ENCODE data around the gene LRP11. TPM values are rescaled to one million over a fixed set of nuclear protein-coding genes. Genes with fewer than 3 reads are reported as not detected.

The LRP11 gene
- total RNA-seq, 1 experiment from 2014 or later = 14.8 TPM

- no peak overlapping the region for H3K4ac ChIP-seq (ENCODE audit: low read depth, low read length)
- H4K20me1 ChIP-seq (ENCODE audit: control insufficient read depth, insufficient read depth, insufficient read length) = no peaks in the 10 kb centered on the region
- no peak overlapping the region for H3K23ac ChIP-seq (ENCODE audit: insufficient read length, low read depth, low read length)
- H4K5ac ChIP-seq (ENCODE audit: insufficient read length, low read depth, low read length) = no peak overlapping the region
- TF ChIP-seq CTCF (conservative IDR thresholded peaks at IDR 0.05) = no peak
- H4K8ac ChIP-seq (replicated peaks; ENCODE audit: insufficient read length, low read depth, low read length) = no peak overlapping the region
- no CpG with 5 or more reads among the region's 7 CpGs for WGBS (ENCODE audit: extremely low coverage, insufficient read length, low lambda C conversion rate)
- no peaks in the 10 kb centered on the region for H3K27me3 Mint-ChIP-seq (ENCODE audit: low read depth)
- H3K4me2 ChIP-seq (ENCODE audit: insufficient read depth, insufficient read length, low read length) = no peak overlapping the region
- no peak overlapping the region for H3K18ac ChIP-seq (ENCODE audit: insufficient read length, low read depth, low read length)
- no peak overlapping the region for H2AK5ac ChIP-seq (ENCODE audit: insufficient read length, low read length)
- H3T11ph ChIP-seq (ENCODE audit: low read length) = no peak overlapping the region
- no peak overlapping the region for H2AFZ ChIP-seq (ENCODE audit: low read length)
- no peaks in the 10 kb centered on the region for H3K79me1 ChIP-seq (ENCODE audit: insufficient read depth, low read depth, low read length, poor library complexity, severe bottlenecking)
- no peak for DNase-seq
- H3K4me1 Mint-ChIP-seq = no peaks in the 10 kb centered on the region
- H2BK15ac ChIP-seq (ENCODE audit: low read depth, low read length) = no peak overlapping the region
- H4K91ac ChIP-seq (ENCODE audit: insufficient read length, low read depth, low read length) = no peak overlapping the region
- H2BK12ac ChIP-seq (ENCODE audit: insufficient read length, low read depth, low read length) = no peak overlapping the region
- H2BK5ac ChIP-seq (ENCODE audit: insufficient read length, low read length) = no peak overlapping the region
- no peaks in the 10 kb centered on the region for H3K27me3 ChIP-seq (ENCODE audit: insufficient read depth, low read length)
- H3K36me3 Mint-ChIP-seq (ENCODE audit: insufficient read depth in 1 of 3, low read depth in 3 of 3) = 0 out of 7 replicates have a peak, but pooled peaks cover 0 to 2% (median 0%) of the 10 kb centered on the region in 3 experiments
- no peaks in the 10 kb centered on the region for H3K9me3 ChIP-seq (ENCODE audit: control insufficient read depth, low read depth, low read length)
- H3K56ac ChIP-seq (ENCODE audit: insufficient read length, low read depth, low read length) = no peak overlapping the region
- no peak overlapping the region for H3K14ac ChIP-seq (ENCODE audit: insufficient read depth, low read length)
- H3K4me3 Mint-ChIP-seq = no peak overlapping the region
- H3K27ac Mint-ChIP-seq = no peak overlapping the region
- no peak overlapping the region for H3K9ac ChIP-seq (ENCODE audit: extremely low read depth, insufficient read length, low read length)
- H3K4me1 ChIP-seq (ENCODE audit: insufficient read depth, low read length) = no peaks in the 10 kb centered on the region
- no peak overlapping the region for H2BK120ac ChIP-seq (ENCODE audit: low read depth, low read length, poor library complexity, severe bottlenecking)
- no peak overlapping the region for H2BK20ac ChIP-seq (ENCODE audit: low read depth, low read length, poor library complexity, severe bottlenecking)
- no peak overlapping the region for H3K27ac ChIP-seq (ENCODE audit: insufficient read length, low read depth, low read length)
- H3K9me3 Mint-ChIP-seq = no peaks in the 10 kb centered on the region
- H3K23me2 ChIP-seq (ENCODE audit: insufficient read length, low read depth, low read length, poor library complexity, severe bottlenecking) = no peaks in the 10 kb centered on the region
- H3K79me2 ChIP-seq (ENCODE audit: insufficient read depth, low read length) = no peaks in the 10 kb centered on the region
These were observed 43.7 kb downstream of the LRP11 start for GRCh38 chr6:149820506-149820905.

All from H9 (cell line).